K562 (cell line): Measurements from ENCODE around the gene EHD2. TPM values are rescaled to one million over a fixed set of nuclear protein-coding genes. Genes with fewer than 3 reads are reported as not detected.

Experiments used
- ATF2 ChIP-seq: sonication (generic); formaldehyde crosslinking; IDR thresholded peaks from 2 replicates; pipeline ENCODE4 v1.8.1; 2022; ENCODE audit warnings: missing genetic modification reagents
- ETS1 ChIP-seq: conservative IDR thresholded peaks from 2 replicates; pipeline ENCODE4 v1.6.1; 2011; ENCODE audit warnings: low read depth, mild to moderate bottlenecking, low read length; ENCODE audit not compliant: control insufficient read depth
- GABPB1 ChIP-seq: sonication (generic); formaldehyde crosslinking; IDR thresholded peaks from 2 replicates; pipeline ENCODE4 v1.8.0; 2022; ENCODE audit warnings: mild to moderate bottlenecking, missing genetic modification reagents
- KLF6 ChIP-seq: fragments of 250-450 bp; sonication (Bioruptor Pico); IDR thresholded peaks from 2 replicates; pipeline ENCODE4 v1.4.0; 2020; ENCODE audit warnings: mild to moderate bottlenecking, moderate library complexity, borderline replicate concordance
- NEUROD1 ChIP-seq: fragments of 150-350 bp; IDR thresholded peaks from 2 replicates; pipeline ENCODE4 v1.6.1; 2014; ENCODE audit warnings: borderline replicate concordance, low read length, low read depth; ENCODE audit not compliant: partially characterized antibody
- SPI1 ChIP-seq: IDR thresholded peaks from 2 replicates; pipeline ENCODE4 v1.6.1; 2011; ENCODE audit warnings: low read depth, low read length, control low read depth, borderline replicate concordance
- SUPT5H ChIP-seq: fragments of 450-650 bp; IDR thresholded peaks from 2 replicates; pipeline ENCODE4 v1.6.1; 2016
- TEAD4 ChIP-seq, 2 experiments: sonication (generic) in 1 of 2; formaldehyde crosslinking in 1 of 2; IDR thresholded peaks; 2 replicates each; pipeline versions ENCODE4 v1.6.1 to v1.8.0; 2012 to 2022; ENCODE audit warnings: borderline replicate concordance in 1 of 2, inconsistent platforms in 1 of 2, low read length in 1 of 2, mild to moderate bottlenecking in 1 of 2, missing genetic modification reagents in 1 of 2
- ZNF507 ChIP-seq: conservative IDR thresholded peaks from 2 replicates; pipeline ENCODE4 v1.6.1; 2017; ENCODE audit warnings: missing genetic modification characterization, missing compliant biosample characterization
- ZNF668 ChIP-seq: fragments of 250-450 bp; sonication (Bioruptor Pico); IDR thresholded peaks from 2 replicates; pipeline ENCODE4 v1.8.0; 2022; ENCODE audit warnings: mild to moderate bottlenecking, inconsistent platforms
- polyA plus RNA-seq, 8 experiments: library from polyadenylated mRNA; depleted of rRNA in 4 of 8; stranded (reverse) in 5 of 8; unstranded in 3 of 8; fragments of >200 nt; fragmentation: Nextera tagmentation in 2 of 8; fragmentation: Illumina TruSeq in 1 of 8; extraction: Ambion mirVana in 2 of 8; extraction: Trizol in 1 of 8; gene quantifications; 2 replicates each; pipeline versions ENCODE4 v1.2.1 to v1.2.3, GENCODE V29; 2011 to 2014; ENCODE audit warnings: inconsistent platforms in 1 of 8, missing spikeins in 1 of 8
- total RNA-seq, 7 experiments: library from RNA; depleted of rRNA in 6 of 7; stranded (reverse); fragments of >200 nt in 6 of 7; fragmentation: Illumina TruSeq in 2 of 7; extraction: Trizol in 2 of 7; gene quantifications; 2 replicates each; pipeline versions ENCODE4 v1.2.1 to v1.2.3, GENCODE V29; 2011 to 2021; ENCODE audit warnings: low replicate concordance in 1 of 7
- TF ChIP-seq, protein P1 (sequence below), 2 experiments: fragments of 450-650 bp in 1 of 2; sonication (generic) in 1 of 2; formaldehyde crosslinking; conservative IDR thresholded peaks; 2 replicates each; pipeline versions ENCODE4 v1.4.0 to v1.8.1; 2020 to 2022; ENCODE audit warnings: mild to moderate bottlenecking in 1 of 2, missing genetic modification reagents in 1 of 2
- TF ChIP-seq, protein P2 (sequence below): fragments of 450-650 bp; conservative IDR thresholded peaks from 2 replicates; pipeline ENCODE4 v1.6.1; 2016; ENCODE audit warnings: missing genetic modification characterization, low read depth, mild to moderate bottlenecking, missing compliant biosample characterization, moderate library complexity

The EHD2 gene
- total and polyA plus RNA-seq, 9 of the 15 experiments (the other 6 are each of a cell fraction or from before 2014, with no cell fraction given) = 1.7 to 32.2 (median 3.0) TPM

- peak; percentile 70 for TF ChIP-seq NEUROD1
- no peak for TF ChIP-seq ZNF507 (tag)
- TF ChIP-seq KLF6 (CRISPR knock-in tag) = peak; percentile 97
- TF ChIP-seq ETS1 = 0 out of 2 replicates have a peak, but pooled peaks have one; percentile 33
- no peak for TF ChIP-seq TEAD4 (IDR thresholded peaks at IDR 0.05; ENCODE audit: low read length)
- TF ChIP-seq TEAD4 (CRISPR knock-in tag; IDR thresholded peaks at IDR 0.05; ENCODE audit: borderline replicate concordance) = no peak
- TF ChIP-seq ZNF668 (CRISPR knock-in tag) = no peak
- TF ChIP-seq ATF2 (CRISPR knock-in tag) = no peak
- TF ChIP-seq GABPB1 (CRISPR knock-in tag) = peak; percentile 32
- peak; percentile 80 for TF ChIP-seq SUPT5H
- TF ChIP-seq, protein P1, sequence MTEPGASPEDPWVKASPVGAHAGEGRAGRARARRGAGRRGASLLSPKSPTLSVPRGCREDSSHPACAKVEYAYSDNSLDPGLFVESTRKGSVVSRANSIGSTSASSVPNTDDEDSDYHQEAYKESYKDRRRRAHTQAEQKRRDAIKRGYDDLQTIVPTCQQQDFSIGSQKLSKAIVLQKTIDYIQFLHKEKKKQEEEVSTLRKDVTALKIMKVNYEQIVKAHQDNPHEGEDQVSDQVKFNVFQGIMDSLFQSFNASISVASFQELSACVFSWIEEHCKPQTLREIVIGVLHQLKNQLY (CRISPR knock-in tag; conservative IDR thresholded peaks at IDR 0.05) = no peak
- TF ChIP-seq, protein P2, sequence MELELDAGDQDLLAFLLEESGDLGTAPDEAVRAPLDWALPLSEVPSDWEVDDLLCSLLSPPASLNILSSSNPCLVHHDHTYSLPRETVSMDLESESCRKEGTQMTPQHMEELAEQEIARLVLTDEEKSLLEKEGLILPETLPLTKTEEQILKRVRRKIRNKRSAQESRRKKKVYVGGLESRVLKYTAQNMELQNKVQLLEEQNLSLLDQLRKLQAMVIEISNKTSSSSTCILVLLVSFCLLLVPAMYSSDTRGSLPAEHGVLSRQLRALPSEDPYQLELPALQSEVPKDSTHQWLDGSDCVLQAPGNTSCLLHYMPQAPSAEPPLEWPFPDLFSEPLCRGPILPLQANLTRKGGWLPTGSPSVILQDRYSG (tag) = no peak
- TF ChIP-seq SPI1 = no peak
These were observed 65.1 kb downstream of the EHD2 start, which contains the start of gene SELENOW (continued) for GRCh38 chr19:47778049-47778953.
